HG03064 (cell line): ENCODE data around the gene PKN1.
A peak's percentile ranks its signal among the peaks of the same experiment; 100 is the strongest.

ENCODE experiments used
- ATAC-seq: cut with Tn5 transposase; IDR thresholded peaks from one replicate; pipeline ENCODE4 v1.9.1; 2021; ENCODE audit warnings: low read depth; ENCODE audit not compliant: unreplicated experiment

PKN1 gene

DNA sequence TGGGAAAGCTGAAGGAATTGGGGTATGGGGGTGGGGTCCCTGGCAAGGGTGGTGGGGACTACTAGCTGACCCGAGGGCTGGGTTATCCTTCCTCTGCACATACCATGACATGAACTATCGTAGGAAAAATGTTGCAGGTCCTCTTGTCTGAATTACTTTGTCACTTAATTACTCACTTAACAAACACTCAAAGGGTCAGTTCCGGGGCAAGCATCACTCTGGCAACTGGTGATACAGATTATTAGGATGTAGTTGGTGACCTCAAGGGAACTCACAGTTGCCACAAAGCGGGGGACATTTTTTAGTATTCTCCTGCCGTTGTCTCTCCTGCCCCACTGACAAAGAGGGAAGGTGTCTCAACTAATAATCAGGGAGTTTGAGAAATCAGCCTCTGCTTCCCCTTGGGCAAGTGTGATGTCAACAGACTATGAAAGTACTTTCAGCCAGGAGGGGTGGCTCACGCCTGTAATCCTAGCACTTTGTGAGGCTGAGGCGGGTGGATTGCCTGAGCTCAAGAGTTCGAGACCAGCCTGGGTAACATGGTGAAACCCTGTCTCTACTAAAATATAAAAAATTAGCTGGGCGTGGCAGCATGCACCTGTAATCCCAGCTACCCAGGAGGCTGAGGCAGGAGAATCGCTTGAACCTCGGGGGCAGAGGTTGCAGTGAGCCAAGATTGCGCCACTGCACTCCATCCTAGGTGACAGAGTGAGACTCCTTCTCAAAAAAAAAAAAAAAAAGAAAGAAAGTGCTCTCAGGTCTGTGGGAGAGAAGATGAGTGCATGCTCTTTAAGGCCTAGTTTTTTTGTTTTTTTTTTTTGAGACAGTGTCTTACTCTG lies 74.8 kb downstream of the PKN1 start:
- ATAC-seq: no peak

DNA sequence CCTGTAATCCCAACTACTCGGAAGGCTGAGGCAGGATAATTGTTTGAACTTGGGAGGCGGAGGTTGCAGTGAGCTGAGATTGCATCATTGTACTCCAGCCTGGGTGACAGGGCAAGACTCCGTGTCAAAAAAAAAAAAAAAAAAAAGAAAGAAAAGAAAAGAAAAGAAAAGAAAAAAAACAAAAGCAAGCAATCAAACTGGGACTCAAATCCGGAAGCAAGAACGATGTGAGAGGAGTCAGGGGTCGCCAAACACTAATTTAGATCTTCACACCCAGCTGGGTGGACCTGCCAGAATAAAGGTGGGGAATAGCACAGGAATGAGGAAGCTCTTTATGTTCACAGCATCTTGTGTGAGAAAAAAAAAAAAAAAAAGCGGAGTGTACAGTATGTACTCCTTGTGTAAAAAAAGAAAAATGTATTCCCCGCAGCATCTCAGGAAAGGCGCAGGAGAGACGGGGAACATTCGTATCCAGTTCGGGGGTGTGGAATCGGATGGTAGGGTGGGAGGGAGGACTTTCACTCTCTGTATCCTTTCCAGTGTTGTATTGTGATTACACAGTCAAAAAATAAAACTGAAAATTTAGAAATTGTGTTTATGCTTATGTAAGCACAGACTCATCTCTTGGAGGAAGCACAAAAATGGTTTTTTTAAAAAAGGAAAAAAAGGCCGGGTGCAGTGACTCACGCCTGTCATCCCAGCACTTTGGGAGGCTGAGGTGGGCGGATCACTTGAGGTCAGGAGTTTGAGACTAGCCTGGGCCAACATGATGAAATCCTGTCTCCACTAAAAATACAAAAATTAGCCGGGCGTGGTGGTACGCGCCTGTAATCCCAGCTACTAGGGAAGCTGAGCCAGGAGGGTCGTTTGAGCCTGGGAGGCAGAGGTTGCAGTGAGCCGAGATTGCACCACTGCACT lies 77.5 kb downstream of the PKN1 start:
- ATAC-seq: no peak

DNA sequence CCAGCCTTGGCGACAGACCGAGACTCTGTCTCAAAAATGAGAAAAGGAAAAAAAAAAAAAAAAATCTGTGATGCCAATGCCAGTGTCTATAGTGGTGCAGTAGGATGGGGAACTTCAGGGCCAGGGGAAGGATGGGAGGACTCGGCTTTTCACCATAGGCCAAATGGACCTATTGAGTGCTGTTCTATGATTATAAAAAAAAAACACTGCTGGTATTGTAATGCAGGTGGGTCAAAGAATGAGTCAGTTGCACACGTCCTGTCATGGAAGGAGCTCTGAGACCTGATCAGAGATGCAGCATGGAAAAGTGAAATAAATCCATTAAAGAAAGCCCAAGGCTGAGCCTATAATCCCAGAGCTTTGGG lies 78.1 kb downstream of the PKN1 start:
- no peak for ATAC-seq

GRCh38 chr19:14512406-14512961 lies 79.4 kb downstream of the PKN1 start:
- ATAC-seq: no peak

DNA sequence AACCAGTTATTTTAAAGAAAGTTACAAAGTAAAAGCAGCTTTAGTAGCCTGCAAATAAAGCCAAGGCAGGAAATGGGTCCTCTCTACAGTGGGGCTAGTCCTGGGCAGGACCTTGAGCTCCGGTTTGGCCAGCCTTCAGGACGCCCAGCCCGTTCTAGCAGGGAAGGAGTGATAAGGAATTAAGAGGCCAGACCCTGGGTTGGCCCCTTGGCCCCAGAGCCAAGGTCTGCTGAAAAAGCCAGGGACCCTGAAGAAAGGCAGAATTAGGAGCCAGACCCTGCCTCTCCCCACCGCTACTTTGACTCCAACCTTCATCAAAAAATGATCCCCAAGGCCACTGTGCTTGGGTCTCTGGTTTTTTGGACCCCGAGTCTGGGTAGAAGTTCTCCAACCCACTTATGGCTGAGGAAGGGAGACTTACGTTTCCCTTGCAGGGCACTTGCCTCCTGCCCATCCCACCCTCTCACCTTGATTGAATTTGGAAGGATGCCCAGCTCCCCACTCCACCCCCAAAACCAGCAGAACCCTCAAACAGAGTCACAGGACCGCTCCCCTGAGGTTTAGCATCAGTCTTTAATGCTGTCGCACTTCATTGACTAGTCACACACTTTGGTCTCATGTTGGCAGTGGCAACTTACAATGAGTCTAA lies 81.2 kb downstream of the PKN1 start:
- ATAC-seq: no peak

GRCh38 chr19:14515501-14516047 lies 82.5 kb downstream of the PKN1 start:
- ATAC-seq: no peak

- no peak for ATAC-seq
Observed at GRCh38 chr19:14516048-14516534, 83.0 kb downstream of the PKN1 start.

GRCh38 chr19:14516746-14517438 lies 83.8 kb downstream of the PKN1 start:
- ATAC-seq: no peak

- ATAC-seq: peak; percentile 2
Observed at GRCh38 chr19:14517446-14517839, 84.3 kb downstream of the PKN1 start.

DNA sequence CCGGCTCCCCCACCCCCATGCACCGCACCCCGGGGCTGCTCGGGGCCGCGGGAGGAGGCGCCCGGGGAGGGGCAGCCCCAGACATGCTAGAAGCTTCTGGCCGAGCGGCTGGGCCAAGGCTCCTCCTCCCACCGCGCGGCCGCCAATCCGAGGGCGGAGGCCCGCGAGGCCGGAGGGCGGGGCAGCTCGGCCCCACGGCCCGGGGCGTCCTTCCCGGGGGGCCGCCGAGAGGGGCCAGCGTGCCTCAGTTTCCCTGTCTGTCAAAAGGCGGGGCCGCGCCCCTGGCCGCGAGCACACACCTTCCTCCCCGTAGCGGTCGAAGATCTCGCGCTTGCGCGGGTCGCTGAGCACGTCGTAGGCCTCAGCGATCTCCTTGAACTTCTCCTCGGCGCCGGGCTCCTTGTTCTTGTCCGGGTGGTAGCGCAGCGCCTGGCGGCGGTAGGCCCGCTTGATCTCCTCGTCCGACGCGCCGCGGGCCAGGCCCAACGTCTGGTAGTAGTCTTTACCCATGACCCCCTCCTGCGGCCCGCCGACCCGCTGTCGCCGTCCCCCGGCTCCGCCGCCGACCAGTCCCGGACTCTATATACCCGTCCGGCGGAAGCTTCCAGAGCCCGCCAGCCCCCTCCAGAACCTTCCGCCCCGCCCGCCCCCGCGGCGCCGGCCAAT lies 84.9 kb downstream of the PKN1 start, which contains the start of gene DNAJB1:
TSS of gene DNAJB1 (minus strand) at position 558 of the 666 bp plus-strand sequence. CDS start at position 510, 48 bp downstream.
- peak; percentile 49 for ATAC-seq

DNA sequence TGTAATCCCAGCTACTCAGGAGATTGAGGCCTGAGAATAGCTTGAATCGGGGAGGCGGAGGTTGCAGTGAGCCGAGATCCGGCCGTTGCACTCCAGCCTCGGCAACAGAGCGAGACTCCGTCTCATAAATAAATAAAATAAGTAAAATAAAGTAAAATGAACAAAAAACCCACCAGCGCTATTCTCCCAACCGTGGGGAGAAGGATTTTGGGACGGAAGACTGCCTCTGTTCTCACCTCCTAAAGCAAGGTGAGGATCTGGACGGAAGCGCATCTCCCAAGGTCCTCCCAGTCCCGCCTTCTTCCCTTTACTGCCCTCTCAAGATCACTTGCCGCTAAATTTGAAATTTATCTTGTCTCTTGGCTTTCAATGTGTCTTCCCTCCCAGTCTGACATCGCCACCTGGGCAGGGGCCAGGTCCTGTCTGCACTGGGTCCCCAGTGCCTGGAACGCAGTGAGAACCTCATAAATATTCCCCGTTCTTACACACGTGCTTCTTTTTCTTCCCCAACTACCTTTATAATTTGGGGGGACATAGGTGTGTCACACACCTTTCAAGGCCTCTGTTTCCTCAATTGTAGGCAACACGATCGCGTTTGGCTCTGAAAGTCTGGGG lies 86.2 kb downstream of the PKN1 start:
- ATAC-seq: no peak

GRCh38 chr19:14519860-14520407 lies 86.8 kb downstream of the PKN1 start:
- no peak for ATAC-seq

DNA sequence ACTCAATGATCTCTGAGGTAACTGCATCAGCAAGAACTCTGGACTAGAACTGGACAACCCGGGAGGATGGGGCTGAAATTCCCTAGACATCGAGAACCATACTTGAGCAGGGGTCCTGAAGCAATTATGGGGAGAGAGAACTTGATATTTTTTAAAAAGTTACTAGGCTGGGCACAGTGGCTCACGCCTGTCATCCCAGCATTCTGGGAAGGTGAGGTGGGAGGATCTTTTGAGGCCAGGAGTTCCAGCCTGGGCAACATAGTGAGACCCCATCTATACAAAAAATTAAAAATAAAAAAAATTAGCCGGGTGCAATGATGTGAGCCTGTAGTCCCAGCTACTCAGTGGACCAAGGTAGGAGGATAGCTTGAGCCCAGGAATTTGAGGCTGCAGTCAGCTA lies 87.4 kb downstream of the PKN1 start:
- ATAC-seq: no peak
